Measurements from ENCODE around the gene TCAP.

Gene TCAP

DNA sequence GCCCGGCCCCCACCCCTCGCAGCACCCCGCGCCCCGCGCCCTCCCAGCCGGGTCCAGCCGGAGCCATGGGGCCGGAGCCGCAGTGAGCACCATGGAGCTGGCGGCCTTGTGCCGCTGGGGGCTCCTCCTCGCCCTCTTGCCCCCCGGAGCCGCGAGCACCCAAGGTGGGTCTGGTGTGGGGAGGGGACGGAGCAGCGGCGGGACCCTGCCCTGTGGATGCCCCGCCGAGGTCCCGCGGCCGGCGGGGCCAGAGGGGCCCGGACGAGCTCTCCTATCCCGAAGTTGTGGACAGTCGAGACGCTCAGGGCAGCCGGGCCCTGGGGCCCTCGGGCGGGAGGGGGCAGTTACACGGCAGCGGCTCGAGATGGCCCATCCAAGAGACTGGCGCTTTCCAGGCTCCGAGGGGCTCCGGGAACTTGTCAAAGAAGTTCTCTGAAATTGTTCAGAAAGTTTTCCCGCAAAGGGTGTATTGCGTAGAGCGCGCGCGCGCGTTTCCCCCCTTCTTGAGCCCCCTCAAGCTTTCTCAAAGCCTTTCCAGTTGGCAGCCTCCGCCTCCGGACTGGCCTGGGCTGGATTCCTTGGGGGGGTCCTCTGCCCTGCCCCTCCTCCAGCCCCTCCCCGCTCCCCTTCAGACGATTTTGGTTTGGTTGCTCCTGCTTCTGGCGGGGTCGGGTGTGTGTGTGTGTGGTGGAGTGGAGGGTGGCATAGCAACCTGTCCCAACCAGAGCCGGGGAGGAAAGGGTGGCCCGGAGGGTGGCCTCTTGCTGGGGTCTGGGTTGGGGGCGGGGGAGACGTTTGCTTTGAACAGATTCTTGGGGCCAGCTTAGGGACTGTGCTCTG is 35.2 kb downstream of the TCAP start:
- Histone ChIP-seq H3K9me2 (ENCODE audit: low read depth, low read length) (no peaks in the 10 kb centered on the region), H3K4me3 (ENCODE audit: low read depth, low read length, poor library complexity, severe bottlenecking) (no peak overlapping the region), H3K79me2 (ENCODE audit: insufficient read depth, low read length) (no peaks in the 10 kb centered on the region), H3K36me3 (ENCODE audit: insufficient read depth, low read length) (no peaks in the 10 kb centered on the region; the same call in 1 of the 2 replicates), H3K27ac (ENCODE audit: low read depth, low read length, poor library complexity, severe bottlenecking) (no peak overlapping the region), H3K4me1 (ENCODE audit: insufficient read depth, low read length, severe bottlenecking) (no peaks in the 10 kb centered on the region), H4K20me1 (ENCODE audit: insufficient read depth, low read length) (no peaks in the 10 kb centered on the region), H3K4me2 (ENCODE audit: low read length) (no peak overlapping the region), H3K9me3 (ENCODE audit: low read length) (no peaks in the 10 kb centered on the region), H3K27me3 (ENCODE audit: insufficient read depth, low read length) (no peaks in the 10 kb centered on the region), H3F3A (ENCODE audit: insufficient read depth, low read length) (no peaks in the 10 kb centered on the region), H3K9ac (ENCODE audit: low read length) (no peak overlapping the region), H2AFZ (ENCODE audit: low read length) (no peak overlapping the region)
- no peak for TF ChIP-seq EZH2 (IDR thresholded peaks at IDR 0.05; ENCODE audit: borderline replicate concordance, low read length)
- TF ChIP-seq, protein P1, sequence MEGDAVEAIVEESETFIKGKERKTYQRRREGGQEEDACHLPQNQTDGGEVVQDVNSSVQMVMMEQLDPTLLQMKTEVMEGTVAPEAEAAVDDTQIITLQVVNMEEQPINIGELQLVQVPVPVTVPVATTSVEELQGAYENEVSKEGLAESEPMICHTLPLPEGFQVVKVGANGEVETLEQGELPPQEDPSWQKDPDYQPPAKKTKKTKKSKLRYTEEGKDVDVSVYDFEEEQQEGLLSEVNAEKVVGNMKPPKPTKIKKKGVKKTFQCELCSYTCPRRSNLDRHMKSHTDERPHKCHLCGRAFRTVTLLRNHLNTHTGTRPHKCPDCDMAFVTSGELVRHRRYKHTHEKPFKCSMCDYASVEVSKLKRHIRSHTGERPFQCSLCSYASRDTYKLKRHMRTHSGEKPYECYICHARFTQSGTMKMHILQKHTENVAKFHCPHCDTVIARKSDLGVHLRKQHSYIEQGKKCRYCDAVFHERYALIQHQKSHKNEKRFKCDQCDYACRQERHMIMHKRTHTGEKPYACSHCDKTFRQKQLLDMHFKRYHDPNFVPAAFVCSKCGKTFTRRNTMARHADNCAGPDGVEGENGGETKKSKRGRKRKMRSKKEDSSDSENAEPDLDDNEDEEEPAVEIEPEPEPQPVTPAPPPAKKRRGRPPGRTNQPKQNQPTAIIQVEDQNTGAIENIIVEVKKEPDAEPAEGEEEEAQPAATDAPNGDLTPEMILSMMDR (IDR thresholded peaks at IDR 0.05; ENCODE audit: low read length) = no peak

DNA sequence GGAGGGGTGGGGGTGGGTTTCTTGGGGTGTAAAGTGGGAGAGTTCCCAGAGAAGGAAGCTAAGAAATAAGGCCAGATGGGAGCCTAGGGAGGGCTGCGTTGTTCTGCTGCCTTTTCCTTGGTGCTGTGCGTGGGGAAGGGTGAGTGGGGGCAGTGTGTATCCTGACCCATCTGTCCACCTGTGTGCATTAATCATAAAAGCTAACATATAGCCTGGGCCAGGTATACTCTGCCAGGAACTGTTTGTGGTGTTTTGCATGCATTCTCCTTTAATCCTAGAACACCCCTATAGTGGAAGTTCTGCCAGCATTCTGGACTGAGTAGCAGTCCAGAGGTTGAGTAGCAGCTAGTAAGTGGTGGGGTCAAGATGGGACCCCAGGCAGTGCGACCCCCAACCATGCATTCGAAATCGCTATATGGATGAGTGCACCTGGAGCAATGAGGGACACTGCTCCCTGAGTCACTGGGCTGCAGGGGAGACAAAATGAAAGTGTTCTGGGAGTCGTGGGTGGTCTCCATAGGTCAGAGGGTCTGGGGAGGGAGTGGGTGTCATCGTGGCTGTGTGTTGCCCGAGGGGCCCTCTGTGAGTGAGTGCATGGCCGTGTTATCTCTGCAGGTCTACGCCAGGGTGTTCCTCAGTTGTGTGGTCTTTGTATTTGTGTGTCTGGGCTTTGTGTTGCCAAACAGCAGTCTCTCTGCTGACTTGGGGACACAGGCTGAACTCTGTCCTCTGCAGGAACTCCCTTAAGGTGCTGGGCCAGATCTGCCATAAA is 36.0 kb downstream of the TCAP start:
- Histone ChIP-seq H4K20me1 (ENCODE audit: insufficient read depth, low read length) (no peaks in the 10 kb centered on the region), H3K4me1 (ENCODE audit: insufficient read depth, low read length, severe bottlenecking) (no peaks in the 10 kb centered on the region), H3K9ac (ENCODE audit: low read length) (no peak overlapping the region), H3K4me3 (ENCODE audit: low read depth, low read length, poor library complexity, severe bottlenecking) (no peak overlapping the region), H3K9me2 (ENCODE audit: low read depth, low read length) (no peaks in the 10 kb centered on the region), H3K27me3 (ENCODE audit: insufficient read depth, low read length) (no peaks in the 10 kb centered on the region), H3K79me2 (ENCODE audit: insufficient read depth, low read length) (no peaks in the 10 kb centered on the region), H3K4me2 (ENCODE audit: low read length) (no peak overlapping the region), H3K36me3 (ENCODE audit: insufficient read depth, low read length) (no peaks in the 10 kb centered on the region; the same call in 1 of the 2 replicates), H2AFZ (ENCODE audit: low read length) (no peak overlapping the region), H3F3A (ENCODE audit: insufficient read depth, low read length) (no peaks in the 10 kb centered on the region), H3K27ac (ENCODE audit: low read depth, low read length, poor library complexity, severe bottlenecking) (no peak overlapping the region), H3K9me3 (ENCODE audit: low read length) (no peaks in the 10 kb centered on the region)
- TF ChIP-seq EZH2 (IDR thresholded peaks at IDR 0.05; ENCODE audit: borderline replicate concordance, low read length) = no peak
- TF ChIP-seq, protein P1 (IDR thresholded peaks at IDR 0.05; ENCODE audit: low read length) = no peak

DNA sequence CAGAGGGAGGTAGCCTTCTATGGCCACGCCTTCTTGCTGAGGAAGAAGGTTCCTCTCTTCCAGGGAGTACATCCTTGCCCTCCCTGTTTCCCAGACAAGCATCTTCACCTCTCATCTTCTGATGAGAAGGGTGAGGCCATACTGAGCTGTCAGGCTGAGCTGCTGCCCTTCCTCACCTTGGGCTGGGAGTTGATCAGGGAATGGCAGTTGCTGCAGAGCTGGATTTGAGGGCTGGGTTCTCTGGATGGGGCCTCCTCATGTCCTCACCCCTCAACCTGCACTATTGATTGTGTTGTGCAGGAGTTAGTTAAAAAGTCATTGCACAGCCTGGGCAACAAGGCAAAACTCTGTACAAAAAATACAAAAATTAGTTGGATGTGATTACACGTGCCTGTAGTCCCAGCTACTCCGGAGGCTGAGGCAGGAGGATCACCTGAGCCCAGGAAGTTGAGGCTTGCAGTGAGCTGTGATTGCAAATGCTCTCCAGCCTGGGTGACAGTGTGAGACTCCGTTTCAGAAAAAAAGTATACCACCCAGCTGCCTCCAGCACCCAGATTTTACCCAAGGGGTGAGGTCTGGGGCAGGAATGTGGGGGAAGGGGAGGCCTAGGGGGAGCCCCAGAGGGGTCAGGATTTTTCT is 36.8 kb downstream of the TCAP start:
- Histone ChIP-seq H3K9me3 (ENCODE audit: low read length) (no peaks in the 10 kb centered on the region), H3K4me2 (ENCODE audit: low read length) (no peak overlapping the region), H2AFZ (ENCODE audit: low read length) (no peak overlapping the region), H3K9me2 (ENCODE audit: low read depth, low read length) (no peaks in the 10 kb centered on the region), H3K4me1 (ENCODE audit: insufficient read depth, low read length, severe bottlenecking) (no peaks in the 10 kb centered on the region), H3F3A (ENCODE audit: insufficient read depth, low read length) (no peaks in the 10 kb centered on the region), H3K9ac (ENCODE audit: low read length) (no peak overlapping the region), H3K27me3 (ENCODE audit: insufficient read depth, low read length) (no peaks in the 10 kb centered on the region), H3K27ac (ENCODE audit: low read depth, low read length, poor library complexity, severe bottlenecking) (no peak overlapping the region), H3K4me3 (ENCODE audit: low read depth, low read length, poor library complexity, severe bottlenecking) (no peak overlapping the region), H4K20me1 (ENCODE audit: insufficient read depth, low read length) (no peaks in the 10 kb centered on the region), H3K79me2 (ENCODE audit: insufficient read depth, low read length) (no peaks in the 10 kb centered on the region), H3K36me3 (ENCODE audit: insufficient read depth, low read length) (no peaks in the 10 kb centered on the region)
- no peak for TF ChIP-seq EZH2 (IDR thresholded peaks at IDR 0.05; ENCODE audit: borderline replicate concordance, low read length)
- TF ChIP-seq, protein P1 (IDR thresholded peaks at IDR 0.05; ENCODE audit: low read length) = no peak

Data from OCI-LY1 (cell line).